ENCODE measurements around the gene IER3IP1. TPM values are rescaled to one million over a fixed set of nuclear protein-coding genes. Genes with fewer than 3 reads are reported as not detected.
A peak's percentile ranks its signal among the peaks of the same experiment; 100 is the strongest.
"Not testable (repeated sequence)": the region's sequence is repeated elsewhere in the genome, so short reads cannot be mapped to it uniquely, and the experiment has no call there.

Gene IER3IP1, protein sequence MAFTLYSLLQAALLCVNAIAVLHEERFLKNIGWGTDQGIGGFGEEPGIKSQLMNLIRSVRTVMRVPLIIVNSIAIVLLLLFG
- total RNA-seq (10 to 100 TPM in 1 of 4 donors, 1 to 10 TPM in 3; 8.8 to 12.4 (median 9.4) TPM), polyA plus RNA-seq (16.8 TPM)
- long read RNA-seq, donor 1, transcript IER3IP1-201 (3 exons, 3,689 nt): major isoform, 68 of 69 reads
- long read RNA-seq, donor 1, partial matches to known transcripts: 1 of 69 reads
- long read RNA-seq, donor 1, other reads (novel, unspliced or antisense): 0 of 69 reads
- long read RNA-seq, donor 2, transcript IER3IP1-201 (3 exons, 3,689 nt): major isoform, 39 of 41 reads
- long read RNA-seq, donor 2, partial matches to known transcripts: 1 of 41 reads
- long read RNA-seq, donor 2, other reads (novel, unspliced or antisense): 1 of 41 reads
- long read RNA-seq, donor 3, transcript IER3IP1-201 (3 exons, 3,689 nt): major isoform, 205 of 208 reads
- long read RNA-seq, donor 3, partial matches to known transcripts: 2 of 208 reads
- long read RNA-seq, donor 3, other reads (novel, unspliced or antisense): 0 of 208 reads
- long read RNA-seq, donor 4, transcript IER3IP1-201 (3 exons, 3,689 nt): major isoform, 36 of 36 reads
- long read RNA-seq, donor 4, partial matches to known transcripts: 0 of 36 reads
- long read RNA-seq, donor 4, other reads (novel, unspliced or antisense): 0 of 36 reads

DNA sequence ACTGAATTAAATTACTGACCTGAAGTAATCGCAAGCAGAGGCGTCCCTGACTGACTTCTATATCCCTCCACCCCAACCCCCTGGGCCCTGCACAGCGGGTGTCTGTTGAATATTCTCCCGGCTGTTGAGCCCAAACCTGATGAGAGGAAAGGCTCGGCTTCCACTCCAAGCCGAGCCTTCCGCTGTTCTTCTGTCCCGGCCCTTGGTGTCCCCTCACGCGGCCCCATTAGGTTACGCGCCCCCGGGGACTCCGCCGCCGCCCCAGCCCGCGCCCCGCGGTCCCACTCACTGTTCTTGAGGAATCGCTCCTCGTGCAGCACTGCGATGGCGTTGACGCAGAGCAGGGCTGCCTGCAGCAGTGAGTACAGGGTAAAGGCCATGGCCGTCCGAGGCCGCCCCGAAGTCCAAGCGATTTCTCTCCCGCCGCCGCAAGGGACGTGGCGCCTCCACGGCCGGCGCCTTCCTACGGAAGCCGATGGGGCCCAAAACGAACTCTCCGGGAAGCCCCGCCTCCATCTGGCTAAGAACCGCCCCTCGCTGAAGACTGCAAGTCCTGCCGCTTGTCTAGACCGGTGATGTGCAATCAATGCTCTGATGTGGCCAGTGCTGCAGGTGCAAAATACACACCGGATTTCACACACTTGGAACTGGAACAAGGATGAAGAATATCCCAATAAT lies at the start of gene IER3IP1:
TSS of gene IER3IP1 (minus strand) at position 467 of the 678 bp plus-strand sequence. CDS start at position 380, 87 bp downstream.
- intact Hi-C loops (cut with DNase I): no loop called here
- H3K4me1 ChIP-seq (ENCODE audit: control insufficient read depth, insufficient read depth, low read length): peaks cover 8% of the 10 kb centered on the region
- under 1% methylated on average over 48 of the region's 48 CpGs for WGBS
- H3K9me3 ChIP-seq (ENCODE audit: control insufficient read depth, low read length): no peaks in the 10 kb centered on the region
- DNase-seq (peak; percentile 93 to 96 (median 96)), ATAC-seq (peak; percentile 98)
- H3K27me3 ChIP-seq (ENCODE audit: control insufficient read depth, insufficient read depth): no peaks in the 10 kb centered on the region
- H3K4me3 ChIP-seq (ENCODE audit: low read length): peak within 1 kb of the TSS; percentile 96
- peak within 1 kb of the TSS; percentile 87 for H3K27ac ChIP-seq (ENCODE audit: low read length)

DNA sequence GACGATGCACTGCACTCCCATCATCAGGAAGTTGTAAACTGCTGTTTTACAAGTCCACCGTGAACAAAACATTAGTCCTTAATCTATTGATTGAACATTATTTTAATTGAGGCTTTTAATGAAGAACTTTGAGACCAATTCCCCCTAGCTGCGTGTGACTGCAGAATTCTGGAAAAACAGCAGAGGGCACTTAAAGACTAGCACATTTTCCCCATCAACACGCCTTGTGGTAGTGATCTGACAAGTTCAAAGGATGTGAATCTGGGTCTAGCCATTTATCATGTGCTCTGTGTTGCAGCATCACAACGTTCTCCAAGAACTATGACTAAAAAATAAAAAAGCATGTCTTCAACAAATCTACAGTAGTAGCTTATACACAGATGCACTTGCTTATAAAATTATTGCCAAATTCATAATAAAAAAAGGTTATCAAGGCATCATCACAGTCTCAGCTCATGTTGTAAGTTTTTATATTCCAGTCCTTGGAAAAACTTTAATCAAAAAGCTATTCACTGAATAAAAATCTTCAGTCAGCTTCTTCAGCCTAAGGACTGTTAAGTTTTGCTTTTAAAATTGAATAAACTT lies 39.5 kb upstream of the IER3IP1 start:
- DNase-seq (no peak), ATAC-seq (peak in 1 of 2 donors; percentile 55)
- Histone ChIP-seq H3K27ac (ENCODE audit: low read length) (no peak overlapping the region), H3K27me3 (ENCODE audit: control insufficient read depth, insufficient read depth) (no peaks in the 10 kb centered on the region), H3K9me3 (ENCODE audit: control insufficient read depth, low read length) (no peaks in the 10 kb centered on the region), H3K4me1 (ENCODE audit: control insufficient read depth, insufficient read depth, low read length) (no peaks in the 10 kb centered on the region), H3K4me3 (ENCODE audit: low read length) (no peak overlapping the region)
- intact Hi-C loops (cut with DNase I): loop anchor here (2.0 to 5.0 kb wide), 2 partner anchors 531 to 532 kb away; no protein-coding TSS in a partner anchor
- under 1% methylated on average over 5 of the region's 5 CpGs for WGBS

DNA sequence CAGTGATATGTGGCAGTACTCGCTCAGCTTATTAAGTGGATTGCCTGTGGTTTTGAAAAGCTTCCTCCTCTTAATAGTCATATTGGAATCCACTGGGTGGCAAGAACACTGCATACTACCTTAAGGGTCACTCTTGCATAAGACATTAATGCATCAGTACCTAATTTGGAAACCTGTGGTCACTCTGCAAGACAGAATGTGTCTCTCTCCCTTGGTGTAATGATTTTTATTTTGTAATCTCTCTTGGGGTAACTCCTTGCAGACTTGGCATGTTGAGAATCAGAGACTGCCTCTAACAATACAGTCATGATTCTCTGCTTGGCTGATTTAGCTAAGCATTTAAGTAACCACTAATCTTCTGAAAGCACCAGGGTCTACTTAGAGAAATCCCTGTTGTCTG lies 33.0 kb upstream of the IER3IP1 start:
- ATAC-seq: no peak
- no peaks in the 10 kb centered on the region for H3K27me3 ChIP-seq (ENCODE audit: control insufficient read depth, insufficient read depth)
- WGBS: 75% methylated on average over 1 of the region's 1 CpG
- H3K27ac ChIP-seq (ENCODE audit: low read length): no peak overlapping the region
- H3K4me1 ChIP-seq (ENCODE audit: control insufficient read depth, insufficient read depth, low read length): no peaks in the 10 kb centered on the region
- intact Hi-C loops (cut with DNase I): loop anchor here in 1 of 4 donors (10.0 kb wide), 1 partner anchor 64 kb away; no protein-coding TSS in a partner anchor
- DNase-seq: no peak
- H3K4me3 ChIP-seq (ENCODE audit: low read length): no peak overlapping the region
- H3K9me3 ChIP-seq (ENCODE audit: control insufficient read depth, low read length): no peaks in the 10 kb centered on the region

DNA sequence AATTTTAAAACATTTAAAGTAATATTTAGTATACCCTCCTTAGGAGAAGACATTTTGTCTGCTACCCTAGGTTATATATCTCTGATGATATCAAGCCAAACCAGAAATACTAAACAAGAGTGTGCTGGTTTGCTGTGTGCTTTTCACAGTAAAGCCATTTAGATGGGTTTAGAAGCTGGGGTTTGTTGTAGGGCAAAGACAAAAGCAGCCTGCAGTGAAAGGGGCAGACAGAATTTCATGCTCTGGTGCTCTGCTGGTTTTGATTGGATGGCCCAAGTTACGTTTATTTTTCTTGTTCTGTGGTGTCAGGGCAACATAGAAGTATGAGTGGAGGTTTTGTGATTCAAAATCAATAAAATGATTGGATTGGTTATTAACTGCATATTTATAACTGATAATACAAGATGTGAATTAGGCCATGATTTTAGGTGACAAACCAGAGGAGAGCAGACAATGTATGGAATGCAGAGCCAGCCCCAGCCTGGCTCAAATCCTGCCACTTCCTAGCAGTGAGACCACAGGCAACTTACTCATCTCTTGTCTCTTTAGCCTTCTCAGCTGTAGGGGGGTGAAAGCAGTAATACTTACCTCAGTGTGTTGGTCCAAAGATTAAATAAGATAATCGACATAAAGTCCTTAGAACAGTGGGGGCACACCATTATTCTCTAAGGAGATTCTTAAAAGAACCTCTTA lies 30.9 kb upstream of the IER3IP1 start:
- Histone ChIP-seq H3K9me3 (ENCODE audit: control insufficient read depth, low read length) (no peaks in the 10 kb centered on the region), H3K4me3 (ENCODE audit: low read length) (no peak overlapping the region), H3K4me1 (ENCODE audit: control insufficient read depth, insufficient read depth, low read length) (no peaks in the 10 kb centered on the region), H3K27ac (ENCODE audit: low read length) (no peak overlapping the region), H3K27me3 (ENCODE audit: control insufficient read depth, insufficient read depth) (no peaks in the 10 kb centered on the region)
- WGBS: 58% methylated on average over 2 of the region's 2 CpGs
- intact Hi-C loops (cut with DNase I): loop anchor here in 1 of 4 donors (10.0 kb wide), 1 partner anchor 62 kb away; no protein-coding TSS in a partner anchor
- ATAC-seq (no peak), DNase-seq (no peak)

- Histone ChIP-seq H3K27me3 (ENCODE audit: control insufficient read depth, insufficient read depth) (no peaks in the 10 kb centered on the region), H3K9me3 (ENCODE audit: control insufficient read depth, low read length) (no peaks in the 10 kb centered on the region), H3K4me3 (ENCODE audit: low read length) (no peak overlapping the region), H3K27ac (ENCODE audit: low read length) (no peak overlapping the region), H3K4me1 (ENCODE audit: control insufficient read depth, insufficient read depth, low read length) (no peaks in the 10 kb centered on the region)
- peak in 1 of 3 donors; percentile 49 for DNase-seq
- ATAC-seq: peak in 1 of 2 donors; percentile 42
- WGBS: 49% methylated on average over 3 of the region's 3 CpGs
- intact Hi-C loops (cut with DNase I): loop anchor here in 3 of 4 donors (2.0 to 10.0 kb wide), 3 partner anchors 60 to 108 kb away; no protein-coding TSS in a partner anchor
Measured at GRCh38 chr18:47204908-47205522, 28.9 kb upstream of the IER3IP1 start.

GRCh38 chr18:47203626-47204464 lies 27.7 kb upstream of the IER3IP1 start:
- Histone ChIP-seq H3K27ac (ENCODE audit: low read length) (no peak overlapping the region), H3K9me3 (ENCODE audit: control insufficient read depth, low read length) (no peaks in the 10 kb centered on the region), H3K4me1 (ENCODE audit: control insufficient read depth, insufficient read depth, low read length) (no peaks in the 10 kb centered on the region), H3K4me3 (ENCODE audit: low read length) (no peak overlapping the region), H3K27me3 (ENCODE audit: control insufficient read depth, insufficient read depth) (no peaks in the 10 kb centered on the region)
- ATAC-seq (no peak), DNase-seq (no peak)
- 38% methylated on average over 3 of the region's 3 CpGs for WGBS
- intact Hi-C loops (cut with DNase I): loop anchor here in 3 of 4 donors (2.0 to 10.0 kb wide), 3 partner anchors 59 to 107 kb away; no protein-coding TSS in a partner anchor

DNA sequence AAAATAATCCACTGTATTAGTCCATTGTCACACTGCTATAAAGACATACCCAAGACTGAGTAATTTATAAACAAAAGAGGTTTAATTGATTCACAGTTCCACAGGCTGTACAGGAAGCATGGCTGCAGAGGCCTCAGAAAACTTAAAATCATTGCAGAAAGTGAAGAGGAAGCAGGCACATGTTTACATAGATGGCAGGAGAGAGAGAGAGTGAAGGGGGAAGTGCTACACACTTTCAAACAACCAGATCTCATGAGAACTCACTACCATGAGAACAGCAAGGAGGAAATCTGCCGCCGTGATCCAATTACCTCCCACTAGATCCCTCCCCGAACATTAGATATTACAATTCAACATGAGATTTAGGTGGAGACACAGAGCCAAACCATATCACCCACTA lies 19.8 kb upstream of the IER3IP1 start:
- ATAC-seq; H3K9me3 ChIP-seq (ENCODE audit: control insufficient read depth, low read length); intact Hi-C loops (cut with DNase I): not testable (repeated sequence)

GRCh38 chr18:47191961-47192360 lies 15.8 kb upstream of the IER3IP1 start:
- H3K9me3 ChIP-seq (ENCODE audit: control insufficient read depth, low read length): no peaks in the 10 kb centered on the region
- H3K27ac ChIP-seq (ENCODE audit: low read length): no peak overlapping the region
- ATAC-seq: no peak
- H3K4me1 ChIP-seq (ENCODE audit: control insufficient read depth, insufficient read depth, low read length): no peaks in the 10 kb centered on the region
- intact Hi-C loops (cut with DNase I): no loop called here
- no peaks in the 10 kb centered on the region for H3K27me3 ChIP-seq (ENCODE audit: control insufficient read depth, insufficient read depth)
- no peak overlapping the region for H3K4me3 ChIP-seq (ENCODE audit: low read length)
- 91% methylated on average over 2 of the region's 2 CpGs for WGBS
- no peak for DNase-seq

More for the DNA sequence above, 19.8 kb upstream of the IER3IP1 start:
- DNase-seq; H3K27me3 ChIP-seq (ENCODE audit: control insufficient read depth, insufficient read depth); H3K4me1 ChIP-seq (ENCODE audit: control insufficient read depth, insufficient read depth, low read length); H3K27ac ChIP-seq (ENCODE audit: low read length); H3K4me3 ChIP-seq (ENCODE audit: low read length): not testable (repeated sequence)
- 72% methylated on average over 3 of the region's 3 CpGs for WGBS

GRCh38 chr18:47187721-47188120 lies 11.6 kb upstream of the IER3IP1 start:
- intact Hi-C loops (cut with DNase I): no loop called here
- H3K4me1 ChIP-seq (ENCODE audit: control insufficient read depth, insufficient read depth, low read length): no peaks in the 10 kb centered on the region
- 83% methylated on average over 7 of the region's 7 CpGs for WGBS
- no peaks in the 10 kb centered on the region for H3K27me3 ChIP-seq (ENCODE audit: control insufficient read depth, insufficient read depth)
- no peaks in the 10 kb centered on the region for H3K9me3 ChIP-seq (ENCODE audit: control insufficient read depth, low read length)
- ATAC-seq: no peak
- DNase-seq: no peak
- H3K27ac ChIP-seq (ENCODE audit: low read length): no peak overlapping the region
- H3K4me3 ChIP-seq (ENCODE audit: low read length): no peak overlapping the region
